Activated T-helper 2 cell treated with anti-CD3 and anti-CD28 coated beads, Interferon-gamma antibody, Interleukin-2, Interleukin-4, amounts not matched to agents 10 μg/mL and 5 μg/mL and 100 μg/mL, durations not matched to agents 14 hours and 24 hours and 36 hours (primary cell): ENCODE measurements around the gene ASMTL. TPM values are rescaled to one million over a fixed set of nuclear protein-coding genes. Genes with fewer than 3 reads are reported as not detected.
"Not testable (repeated sequence)": the region's sequence is repeated elsewhere in the genome, so short reads cannot be mapped to it uniquely, and the experiment has no call there.

Experiments used
- DNase-seq: peaks from one replicate; pipeline ENCODE4 v3.0.0; 2021; ENCODE audit warnings: low spot score
- H3K27ac Mint-ChIP-seq: one replicate; pipeline ENCODE4 v1.8.0; 2021; ENCODE audit warnings: mixed read lengths
- H3K27me3 Mint-ChIP-seq: one replicate; pipeline ENCODE4 v1.8.0; 2021; ENCODE audit warnings: low read depth, mixed read lengths
- H3K36me3 Mint-ChIP-seq: one replicate; pipeline ENCODE4 v1.8.0; 2021; ENCODE audit warnings: low read depth, mixed read lengths
- H3K4me1 Mint-ChIP-seq: one replicate; pipeline ENCODE4 v1.8.0; 2021; ENCODE audit warnings: low read depth, mixed read lengths
- H3K4me3 Mint-ChIP-seq: one replicate; pipeline ENCODE4 v1.8.0; 2021; ENCODE audit warnings: low read depth, mild to moderate bottlenecking, moderate library complexity, mixed read lengths
- H3K9me3 Mint-ChIP-seq: one replicate; pipeline ENCODE4 v1.8.0; 2021; ENCODE audit warnings: mixed read lengths
- intact Hi-C: fragments of 100-400 bp; cut with micrococcal nuclease; formaldehyde crosslinking; loops from one replicate; pipeline ENCODE4 v1.15.1; 2023
- total RNA-seq: library from RNA; stranded (reverse); gene quantifications from 2 replicates; pipeline ENCODE4 v1.2.3, GENCODE V29; 2022

ASMTL gene
- total RNA-seq, 1 donor from 2014 or later, result 41.8 TPM

DNA sequence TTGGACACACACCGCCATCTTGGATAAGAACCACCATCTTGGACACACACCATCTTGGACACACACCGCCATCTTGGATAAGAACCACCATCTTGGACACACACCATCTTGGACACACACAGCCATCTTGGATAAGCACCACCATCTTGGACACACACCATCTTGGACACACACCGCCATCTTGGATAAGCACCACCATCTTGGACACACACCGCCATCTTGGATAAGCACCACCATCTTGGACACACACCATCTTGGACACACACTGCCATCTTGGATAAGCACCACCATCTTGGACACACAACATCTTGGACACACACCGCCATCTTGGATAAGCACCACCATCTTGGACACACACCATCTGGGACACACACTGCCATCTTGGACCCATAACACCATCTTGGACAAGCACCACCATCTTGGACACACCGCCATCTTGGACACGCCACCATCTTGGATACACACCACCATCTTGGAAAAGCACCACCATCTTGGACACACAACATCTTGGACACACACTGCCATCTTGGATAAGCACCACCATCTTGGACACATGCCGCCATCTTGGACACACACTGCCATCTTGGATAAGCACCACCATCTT lies 4.6 kb downstream of the ASMTL start:
- H3K4me3 Mint-ChIP-seq, DNase-seq, intact Hi-C loops, H3K27ac Mint-ChIP-seq, H3K4me1 Mint-ChIP-seq, H3K27me3 Mint-ChIP-seq: not testable (repeated sequence)
- H3K9me3 Mint-ChIP-seq, result peaks cover 50% of the 10 kb centered on the region
- peaks cover 67% of the 10 kb centered on the region for H3K36me3 Mint-ChIP-seq

DNA sequence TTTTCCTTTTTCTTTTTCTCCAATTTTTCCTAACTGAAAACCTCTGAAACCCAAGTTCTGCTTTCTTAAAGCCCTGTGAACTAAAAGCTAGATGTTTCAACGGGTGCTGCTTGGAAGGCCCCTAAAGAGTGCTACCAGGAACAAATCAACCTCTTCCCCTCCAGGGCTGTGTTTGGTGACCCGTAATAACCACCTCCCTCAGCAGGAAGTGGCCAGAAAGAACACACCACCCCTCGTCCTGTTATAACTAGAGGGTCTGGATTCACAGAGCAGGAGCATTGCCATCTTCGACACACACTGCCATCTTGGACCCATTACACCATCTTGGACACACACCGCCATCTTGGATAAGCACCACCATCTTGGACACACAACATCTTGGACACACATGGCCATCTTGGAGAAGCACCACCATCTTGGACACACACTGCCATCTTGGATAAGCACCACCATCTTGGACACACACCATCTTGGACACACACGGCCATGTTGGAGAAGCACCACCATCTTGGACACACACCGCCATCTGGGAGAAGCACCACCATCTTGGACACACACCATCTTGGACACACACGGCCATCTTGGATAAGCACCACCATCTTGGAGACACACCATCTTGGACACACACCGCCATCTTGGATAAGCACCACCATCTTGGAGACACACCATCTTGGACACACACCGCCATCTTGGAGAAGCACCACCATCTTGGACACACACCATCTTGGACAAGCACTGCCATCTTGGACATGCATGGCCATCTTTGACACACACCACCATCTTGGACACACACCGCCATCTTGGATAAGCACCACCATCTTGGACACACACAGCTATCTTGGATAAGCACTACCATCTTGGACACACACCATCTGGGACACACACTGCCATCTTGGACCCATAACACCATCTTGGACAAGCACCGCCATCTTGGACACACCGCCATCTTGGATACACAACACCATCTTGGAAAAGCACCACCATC lies 5.4 kb downstream of the ASMTL start:
- H3K4me3 Mint-ChIP-seq, H3K27me3 Mint-ChIP-seq, H3K4me1 Mint-ChIP-seq, intact Hi-C loops, H3K27ac Mint-ChIP-seq: not testable (repeated sequence)
- Mint-ChIP-seq H3K9me3 (peaks cover 54% of the 10 kb centered on the region), H3K36me3 (peaks cover 75% of the 10 kb centered on the region)
- DNase-seq, result peak; percentile 8

DNA sequence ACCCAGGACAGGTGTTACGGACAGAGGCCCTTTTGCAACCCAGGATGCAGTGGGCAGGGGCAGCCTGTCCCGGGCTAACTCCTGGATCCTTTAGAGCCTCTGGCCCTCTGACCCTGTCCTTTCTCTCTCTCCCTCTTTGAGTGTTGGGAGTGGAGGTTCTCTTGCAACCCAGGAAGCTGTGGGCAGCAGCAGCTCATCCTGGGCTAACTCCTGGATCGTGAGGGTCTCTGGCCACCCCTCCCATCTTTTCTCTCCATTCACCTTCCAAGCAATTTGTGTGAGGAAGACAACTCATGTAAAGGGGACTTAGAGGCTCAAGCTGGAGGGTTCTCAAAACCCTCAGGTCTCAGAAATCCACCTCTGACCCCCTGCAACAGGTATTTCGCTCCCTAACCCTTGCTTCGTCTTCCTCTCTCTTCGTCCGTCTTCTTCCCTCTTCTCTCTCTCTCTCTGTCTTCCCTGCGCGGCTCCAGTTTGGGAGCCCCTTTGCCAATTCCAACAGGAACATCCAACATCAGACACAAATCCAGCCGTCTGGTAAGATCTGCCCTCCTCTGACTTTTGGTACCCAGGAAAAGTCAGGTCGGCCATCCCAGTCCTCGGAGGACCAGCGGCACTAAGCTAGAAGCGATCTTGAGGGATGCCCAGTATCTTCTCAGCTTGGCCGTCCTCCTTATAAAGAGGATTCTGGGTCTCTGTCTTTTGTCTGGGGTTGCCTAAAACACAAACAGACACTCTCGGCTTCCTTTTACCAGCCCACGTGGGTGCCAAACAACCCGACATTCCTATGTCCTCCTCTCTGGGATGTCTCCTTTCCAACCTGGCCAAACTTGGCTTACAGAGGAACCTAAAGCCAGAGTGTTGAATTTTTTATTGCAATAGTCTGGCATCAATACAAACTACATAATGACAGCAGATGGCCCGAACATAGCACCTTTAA lies 7.9 kb downstream of the ASMTL start:
- intact Hi-C loops, result no loop called here
- DNase-seq, result peak; percentile 6
- Mint-ChIP-seq H3K4me3 (no peak overlapping the region), H3K36me3 (peaks cover 81% of the 10 kb centered on the region), H3K27ac (no peak overlapping the region), H3K4me1 (peaks cover 1% of the 10 kb centered on the region), H3K27me3 (no peaks in the 10 kb centered on the region), H3K9me3 (peaks cover 51% of the 10 kb centered on the region)

DNA sequence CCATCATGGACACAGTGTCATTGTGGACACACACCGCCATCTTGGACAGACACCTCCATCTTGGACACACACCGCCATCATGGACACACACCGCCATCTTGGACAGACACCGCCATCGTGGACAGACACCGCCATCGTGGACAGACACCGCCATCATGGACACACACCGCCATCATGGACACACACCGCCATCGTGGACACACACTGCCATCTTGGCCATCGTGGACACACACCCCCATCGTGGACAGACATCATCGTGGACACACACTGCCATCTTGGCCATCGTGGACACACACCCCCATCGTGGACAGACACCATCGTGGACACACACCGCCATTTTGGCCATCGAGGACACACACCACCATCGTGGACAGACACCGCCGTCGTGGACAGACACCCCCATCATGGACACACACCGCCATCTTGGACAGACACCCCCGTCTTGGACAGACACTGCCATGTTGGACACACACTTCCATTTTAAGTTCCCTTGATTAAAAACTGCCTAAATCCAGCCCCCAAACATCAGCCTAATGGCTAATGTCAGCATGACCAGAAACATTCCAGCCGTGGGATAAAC lies 9.1 kb downstream of the ASMTL start:
- H3K36me3 Mint-ChIP-seq, result peaks cover 74% of the 10 kb centered on the region
- intact Hi-C loops, result no loop called here
- no peak overlapping the region for H3K27ac Mint-ChIP-seq
- no peaks in the 10 kb centered on the region for H3K27me3 Mint-ChIP-seq
- H3K4me3 Mint-ChIP-seq, result no peak overlapping the region
- DNase-seq, result no peak
- no peaks in the 10 kb centered on the region for H3K4me1 Mint-ChIP-seq
- peaks cover 38% of the 10 kb centered on the region for H3K9me3 Mint-ChIP-seq

DNA sequence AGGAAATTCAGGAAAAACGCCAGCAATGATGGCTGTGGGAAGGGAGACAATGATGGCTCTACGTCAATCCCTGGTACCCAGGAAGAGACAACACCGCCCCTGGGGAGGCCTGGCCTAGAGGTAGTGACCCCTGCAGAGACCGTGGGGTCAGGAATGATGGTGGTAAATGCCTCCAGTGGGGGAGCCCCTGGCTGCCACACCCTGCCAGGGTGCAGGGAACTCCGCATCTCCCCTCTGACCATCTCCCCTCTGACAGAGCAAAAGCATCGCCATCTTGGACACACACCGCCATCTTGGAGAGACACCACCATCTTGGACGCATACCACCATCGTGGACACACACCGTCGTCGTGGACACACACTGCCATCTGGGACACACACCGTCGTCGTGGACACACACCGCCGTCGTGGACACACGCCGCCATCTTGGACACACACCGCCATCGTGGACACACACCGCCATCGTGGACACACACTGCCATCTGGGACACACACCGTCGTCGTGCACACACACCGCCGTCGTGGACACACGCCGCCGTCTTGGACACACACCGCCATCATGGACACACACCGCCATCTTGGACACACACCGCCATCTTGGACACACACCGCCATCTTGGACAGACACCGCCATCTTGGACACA lies 9.9 kb downstream of the ASMTL start:
- no peaks in the 10 kb centered on the region for H3K4me1 Mint-ChIP-seq
- peaks cover 73% of the 10 kb centered on the region for H3K36me3 Mint-ChIP-seq
- intact Hi-C loops, result no loop called here
- no peaks in the 10 kb centered on the region for H3K27me3 Mint-ChIP-seq
- peaks cover 31% of the 10 kb centered on the region for H3K9me3 Mint-ChIP-seq
- no peak overlapping the region for H3K4me3 Mint-ChIP-seq
- no peak for DNase-seq
- H3K27ac Mint-ChIP-seq, result no peak overlapping the region

DNA sequence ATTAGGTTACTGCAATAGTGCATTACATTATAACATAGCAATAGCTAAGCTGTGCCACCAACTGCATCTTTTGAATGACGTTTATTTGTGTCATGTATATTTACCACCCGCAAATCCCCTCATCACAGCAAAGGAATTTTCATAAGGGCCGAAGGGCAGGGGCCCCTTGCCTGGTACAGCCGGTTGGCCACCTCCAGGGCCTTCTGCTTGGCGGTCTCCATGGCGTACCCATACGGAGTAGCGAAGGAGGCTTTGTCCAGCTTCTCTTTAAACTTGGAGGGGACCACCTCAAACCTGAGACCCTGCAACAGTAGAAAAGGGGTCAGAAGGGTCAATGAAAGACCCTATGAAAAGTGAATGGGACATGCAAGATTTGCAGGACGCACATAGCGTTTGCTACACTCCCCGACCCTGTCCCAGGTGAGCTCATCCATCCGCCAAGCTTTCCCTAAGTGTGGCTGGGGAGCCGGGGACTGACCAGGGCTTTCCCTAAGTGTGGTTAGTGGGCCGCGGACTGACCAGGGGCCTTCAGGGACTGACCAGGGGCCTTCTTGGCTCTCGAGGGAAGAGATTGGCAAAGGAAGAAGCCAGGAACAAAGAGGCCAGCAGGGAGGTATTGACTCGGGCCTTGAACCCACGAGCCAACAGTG lies 10.6 kb downstream of the ASMTL start:
- DNase-seq, result no peak
- peaks cover 73% of the 10 kb centered on the region for H3K36me3 Mint-ChIP-seq

DNA sequence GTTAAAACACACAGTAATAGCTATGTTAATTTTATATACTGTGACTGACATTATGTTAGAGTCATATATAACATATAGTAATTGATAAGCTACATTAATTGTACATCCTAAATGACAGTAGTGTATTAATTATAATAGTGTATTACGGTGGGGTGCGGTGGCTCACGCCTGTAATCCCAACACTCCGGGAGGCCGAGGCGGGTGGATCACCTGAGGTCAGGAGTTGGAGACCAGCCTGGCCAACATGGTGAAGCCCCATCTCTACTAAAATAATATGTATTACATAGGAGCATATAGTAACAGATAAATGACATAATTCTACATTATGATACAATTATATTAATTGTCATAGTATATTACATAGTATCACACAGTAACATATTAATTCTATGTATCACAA lies 12.2 kb downstream of the ASMTL start:
- H3K4me3 Mint-ChIP-seq, result no peak overlapping the region
- H3K27me3 Mint-ChIP-seq, result no peaks in the 10 kb centered on the region
- peaks cover 71% of the 10 kb centered on the region for H3K36me3 Mint-ChIP-seq
- no peak for DNase-seq
- no peak overlapping the region for H3K27ac Mint-ChIP-seq
- H3K9me3 Mint-ChIP-seq, result peaks cover 21% of the 10 kb centered on the region
- no peaks in the 10 kb centered on the region for H3K4me1 Mint-ChIP-seq
- intact Hi-C loops, result no loop called here

More for the DNA sequence above, 10.6 kb downstream of the ASMTL start:
- Mint-ChIP-seq H3K27me3 (no peaks in the 10 kb centered on the region), H3K4me1 (no peaks in the 10 kb centered on the region), H3K4me3 (no peak overlapping the region), H3K27ac (no peak overlapping the region), H3K9me3 (peaks cover 24% of the 10 kb centered on the region)
- intact Hi-C loops, result no loop called here

DNA sequence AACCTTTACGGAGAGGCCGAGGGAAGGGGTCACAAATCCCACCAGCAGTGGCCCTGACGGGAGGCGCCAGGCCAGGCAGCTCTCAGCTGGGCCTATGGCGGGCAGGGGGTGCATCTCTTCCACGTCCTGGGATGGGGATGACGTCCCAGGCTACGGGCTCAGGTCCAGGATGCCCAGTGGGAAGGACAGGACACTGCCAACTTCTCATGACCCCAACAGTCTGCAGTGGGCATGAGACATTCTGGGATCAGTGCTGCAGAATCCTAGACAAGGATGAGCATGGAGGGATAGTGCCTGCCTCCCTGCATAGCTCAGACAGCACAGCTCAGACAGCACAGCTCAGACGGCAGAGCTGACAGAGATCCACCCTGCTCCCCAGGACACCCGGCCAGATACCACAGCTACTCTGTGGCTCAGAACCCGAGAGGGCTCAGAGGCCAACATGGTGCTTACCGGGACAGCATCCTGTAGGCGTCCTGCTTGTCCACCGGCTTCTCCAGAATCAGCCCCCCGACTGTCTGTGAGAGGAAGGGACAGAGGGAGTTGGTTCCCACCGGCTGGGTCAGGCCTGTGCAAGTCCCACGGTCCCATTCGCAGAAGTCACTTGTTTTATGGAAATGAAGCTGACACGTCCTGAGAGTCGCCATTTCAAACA lies 17.3 kb downstream of the ASMTL start:
- no peak overlapping the region for H3K27ac Mint-ChIP-seq
- H3K4me1 Mint-ChIP-seq, result no peaks in the 10 kb centered on the region
- intact Hi-C loops, result no loop called here
- H3K27me3 Mint-ChIP-seq, result no peaks in the 10 kb centered on the region
- H3K36me3 Mint-ChIP-seq, result peaks cover 52% of the 10 kb centered on the region
- no peak for DNase-seq
- H3K9me3 Mint-ChIP-seq, result no peaks in the 10 kb centered on the region
- H3K4me3 Mint-ChIP-seq, result no peak overlapping the region

DNA sequence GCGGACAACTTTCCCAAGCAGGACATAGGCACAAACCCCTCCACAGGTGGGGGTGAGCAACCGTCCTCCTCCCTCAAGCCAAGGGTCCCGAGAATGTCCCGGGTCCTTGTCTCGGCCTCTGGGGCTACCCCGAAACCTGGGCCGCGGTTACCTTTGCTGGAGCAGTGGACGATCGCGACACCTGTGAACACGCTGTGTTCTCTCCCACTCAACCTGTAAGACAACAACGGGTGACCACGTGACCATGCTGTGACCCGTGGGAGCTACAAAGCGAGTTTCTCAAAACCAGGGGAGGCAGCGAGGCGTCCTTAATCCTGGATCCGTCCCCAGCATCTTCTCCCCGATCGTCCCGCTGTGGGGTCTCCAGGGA lies 17.9 kb downstream of the ASMTL start:
- intact Hi-C loops, result no loop called here
- H3K27ac Mint-ChIP-seq, result no peak overlapping the region
- peaks cover 53% of the 10 kb centered on the region for H3K36me3 Mint-ChIP-seq
- no peaks in the 10 kb centered on the region for H3K27me3 Mint-ChIP-seq
- DNase-seq, result no peak
- H3K4me3 Mint-ChIP-seq, result no peak overlapping the region
- H3K9me3 Mint-ChIP-seq, result no peaks in the 10 kb centered on the region
- H3K4me1 Mint-ChIP-seq, result no peaks in the 10 kb centered on the region

DNA sequence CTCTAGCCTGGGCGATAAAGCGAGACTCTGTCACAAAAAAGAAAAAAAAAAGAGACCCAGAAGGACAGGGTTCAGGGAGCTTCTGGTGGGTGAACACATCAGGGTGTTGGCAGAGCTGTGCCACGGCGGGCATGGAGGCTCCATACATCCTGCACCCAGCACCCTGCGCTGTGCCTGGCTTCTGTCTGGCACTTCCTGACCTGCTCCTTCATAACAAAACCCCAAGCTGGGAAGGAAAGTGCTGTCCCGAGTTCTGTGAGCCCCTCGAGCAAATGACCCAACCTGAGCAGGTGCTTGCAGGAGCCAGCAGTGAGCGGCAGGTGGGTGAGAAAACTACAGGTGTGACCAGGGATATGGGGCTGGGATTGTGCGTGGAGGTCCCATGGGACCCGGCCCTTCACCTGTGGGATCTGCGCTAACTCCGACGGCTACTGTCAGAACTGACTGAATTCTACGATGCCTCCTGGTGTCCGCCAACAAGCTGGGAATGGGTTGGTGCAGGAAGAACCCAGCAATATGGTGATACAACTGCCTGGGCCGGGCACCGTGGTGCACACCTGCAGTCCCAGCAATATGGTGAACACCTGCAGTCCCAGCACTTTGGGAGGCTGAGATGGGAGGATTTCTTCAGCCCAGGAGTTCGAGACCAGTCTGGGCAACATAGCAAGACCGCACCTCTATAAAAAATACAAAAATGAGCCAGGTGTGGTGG lies 18.9 kb downstream of the ASMTL start:
- Mint-ChIP-seq H3K36me3 (peaks cover 50% of the 10 kb centered on the region), H3K27ac (no peak overlapping the region), H3K4me1 (no peaks in the 10 kb centered on the region), H3K4me3 (no peak overlapping the region), H3K9me3 (no peaks in the 10 kb centered on the region), H3K27me3 (no peaks in the 10 kb centered on the region)
- intact Hi-C loops, result no loop called here
- no peak for DNase-seq

DNA sequence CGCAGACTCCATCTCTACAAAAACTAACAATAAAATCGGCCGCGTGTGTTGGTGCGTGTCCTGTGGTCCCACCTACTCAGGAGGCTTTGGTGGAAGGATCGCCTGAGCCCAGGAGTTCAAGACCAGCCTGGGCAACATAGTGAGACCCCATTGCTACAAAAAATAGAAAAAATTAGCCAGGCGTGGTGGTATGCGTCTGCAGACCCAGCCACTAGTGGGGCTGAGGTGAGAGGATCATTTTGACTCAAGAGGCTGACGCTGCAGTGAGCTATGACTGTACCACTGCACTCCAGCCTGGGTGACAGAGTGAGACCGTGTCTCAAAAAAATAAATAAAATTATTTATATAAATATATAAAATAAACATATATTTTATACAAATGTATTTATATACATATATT lies 22.3 kb downstream of the ASMTL start:
- no peak for DNase-seq
- Mint-ChIP-seq H3K4me3 (no peak overlapping the region), H3K4me1 (no peaks in the 10 kb centered on the region), H3K27ac (no peak overlapping the region), H3K36me3 (peaks cover 42% of the 10 kb centered on the region), H3K9me3 (no peaks in the 10 kb centered on the region), H3K27me3 (no peaks in the 10 kb centered on the region)
- intact Hi-C loops, result no loop called here
